ENCODE measurements around the gene ANP32B.
"Not testable (repeated sequence)": the region's sequence is repeated elsewhere in the genome, so short reads cannot be mapped to it uniquely, and the experiment has no call there.

Gene ANP32B

DNA sequence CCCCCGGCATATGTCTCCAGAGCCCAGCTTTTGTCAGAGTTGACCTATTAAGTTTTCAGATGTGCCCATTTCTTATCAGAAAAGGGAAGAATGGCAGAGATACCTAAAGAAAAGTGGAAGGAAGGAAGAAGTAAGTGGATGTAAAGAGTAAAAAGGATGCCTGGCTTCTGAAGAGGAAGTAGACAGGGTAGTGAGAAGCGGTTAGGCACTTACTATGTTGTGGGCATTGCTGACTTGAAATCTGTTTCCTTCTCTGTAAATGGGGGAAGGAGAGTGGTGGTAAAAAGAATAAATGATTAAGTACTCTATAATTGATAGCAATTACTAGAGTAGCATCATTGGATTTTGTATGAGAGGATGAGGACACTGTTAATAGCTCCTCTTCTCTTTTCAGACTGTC lies 9.9 kb downstream of the ANP32B start:
- no peak for DNase-seq (ENCODE audit: low spot score)

DNA sequence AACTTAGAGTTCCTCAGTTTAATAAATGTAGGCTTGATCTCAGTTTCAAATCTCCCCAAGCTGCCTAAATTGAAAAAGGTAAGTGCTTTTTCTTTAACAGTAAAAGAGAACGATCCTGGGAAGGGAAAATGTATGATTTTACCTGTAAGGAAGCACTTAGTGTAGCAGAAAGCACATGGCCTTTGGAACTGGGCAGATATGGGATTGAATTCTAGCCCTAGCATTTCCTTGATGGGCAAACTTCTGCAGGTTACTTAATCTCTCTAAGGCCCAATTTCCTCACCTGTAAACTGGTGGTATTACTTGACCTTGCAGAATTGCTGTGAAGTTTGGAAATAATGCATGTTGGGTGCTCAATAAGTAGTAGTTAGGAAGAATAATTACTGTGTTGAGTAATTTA lies 11.6 kb downstream of the ANP32B start:
- DNase-seq (ENCODE audit: low spot score), result no peak

DNA sequence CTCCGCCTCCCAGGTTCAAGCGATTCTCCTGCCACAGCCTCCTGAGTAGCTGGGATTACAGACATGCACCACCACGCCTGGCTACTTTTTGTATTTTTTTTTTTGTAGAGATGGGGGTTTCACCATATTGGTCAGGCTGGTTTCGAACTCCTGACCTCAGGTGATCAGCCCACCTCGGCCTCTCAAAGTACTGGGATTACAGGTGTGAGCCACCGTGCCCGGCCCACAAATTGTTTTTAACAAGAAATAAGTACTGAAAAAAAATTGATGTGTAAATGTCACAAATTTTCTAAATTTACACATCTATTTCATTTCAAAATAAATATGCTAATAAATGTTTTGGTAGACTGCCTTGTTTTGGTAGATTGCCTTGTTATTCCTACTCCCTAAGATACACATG lies 13.5 kb downstream of the ANP32B start:
- not testable (repeated sequence) for DNase-seq (ENCODE audit: low spot score)

DNA sequence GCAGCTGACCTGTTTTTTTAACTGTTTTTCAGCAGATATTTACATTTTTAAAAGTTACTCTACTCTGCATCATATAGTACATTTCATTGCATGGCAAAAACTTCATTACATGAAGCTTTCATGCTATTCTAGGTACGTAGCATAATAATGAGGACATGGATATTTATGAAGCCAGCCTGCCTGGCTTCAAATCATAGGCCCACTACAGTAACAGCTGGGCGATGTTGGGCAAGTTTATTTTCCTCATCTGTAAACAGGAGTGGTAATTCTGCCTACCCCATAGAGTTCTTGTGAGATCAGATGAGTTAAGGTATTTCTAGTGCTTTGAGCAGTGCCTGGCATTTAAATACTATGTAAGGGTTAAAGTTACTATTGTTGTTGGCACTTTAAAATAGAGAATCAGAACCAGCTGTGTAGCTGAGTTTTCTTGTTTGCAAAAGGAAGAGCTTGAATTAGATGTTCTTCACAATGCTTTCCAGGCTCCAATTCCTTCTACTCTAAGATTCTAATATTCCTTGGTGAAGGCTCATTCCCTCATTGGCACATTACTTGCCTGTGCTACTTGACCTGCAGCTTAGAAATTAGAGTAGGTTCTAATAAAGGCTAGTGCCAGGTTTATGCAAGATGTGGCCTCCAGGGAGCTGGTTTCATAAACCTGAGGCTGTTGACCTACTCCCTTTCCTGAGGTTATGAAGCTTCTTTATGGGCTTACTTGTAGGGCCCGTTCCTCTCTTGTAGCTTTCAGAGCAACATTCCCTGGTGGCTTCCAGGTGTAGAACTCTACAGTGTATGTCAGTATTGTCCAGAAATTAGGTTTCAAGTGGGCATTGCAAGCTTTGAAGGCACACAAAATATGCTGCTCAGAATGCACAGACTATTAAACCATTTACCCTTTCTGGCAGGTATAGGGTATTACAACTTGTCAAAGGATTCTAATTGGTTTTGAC lies 14.5 kb downstream of the ANP32B start:
- no peak for DNase-seq (ENCODE audit: low spot score)

DNA sequence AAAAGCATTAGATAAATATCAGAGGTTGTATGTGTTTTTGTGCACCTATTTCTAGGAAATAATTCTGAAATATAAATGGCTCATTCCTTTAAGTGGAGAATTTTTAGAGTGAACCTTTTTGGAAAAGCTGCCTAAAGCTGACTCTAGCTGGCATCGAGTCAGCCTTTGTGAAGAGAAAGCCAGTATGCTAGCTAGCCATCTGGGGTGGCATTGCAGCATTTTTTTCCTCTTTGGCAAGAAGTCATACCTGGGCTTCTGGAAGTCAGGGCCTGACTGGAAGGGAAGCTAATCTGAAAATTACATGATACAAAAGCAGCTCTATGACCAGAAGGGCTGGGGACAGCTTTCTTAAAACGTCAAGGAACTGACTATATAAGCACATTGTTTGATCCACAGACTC lies 19.7 kb downstream of the ANP32B start:
- no peak for DNase-seq (ENCODE audit: low spot score)

DNA sequence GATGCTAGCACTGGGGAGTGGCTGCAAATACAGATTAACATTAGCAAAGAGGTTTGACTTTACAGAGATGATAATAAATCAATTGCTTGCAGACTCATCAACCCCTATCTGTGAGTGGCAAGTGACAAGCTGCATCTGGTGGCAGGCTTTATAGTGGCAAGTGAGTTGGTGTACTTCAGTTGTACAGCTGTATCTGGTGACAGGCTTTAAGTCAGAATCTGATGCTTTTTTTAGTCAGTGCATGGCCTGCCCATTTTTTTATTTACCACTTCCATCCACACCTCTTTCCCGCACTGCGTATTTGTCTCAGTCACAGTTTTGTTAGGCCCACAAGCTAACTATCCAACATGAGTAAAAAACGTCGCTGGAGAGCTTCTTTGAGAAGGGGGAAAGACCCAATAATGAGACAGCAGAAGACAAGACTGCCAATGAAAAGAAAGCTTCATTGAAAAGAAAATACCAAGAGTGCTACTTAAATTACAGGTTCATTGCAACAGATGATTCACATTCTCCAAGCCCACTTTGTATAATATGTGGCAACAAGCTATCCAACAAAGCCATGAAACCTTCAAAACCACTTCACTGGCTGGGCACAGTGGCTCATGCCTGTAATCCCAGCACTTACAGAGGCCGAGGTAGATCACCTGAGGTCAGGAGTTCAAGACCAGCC lies 23.1 kb downstream of the ANP32B start:
- peak; percentile 37 for DNase-seq (ENCODE audit: low spot score)

DNA sequence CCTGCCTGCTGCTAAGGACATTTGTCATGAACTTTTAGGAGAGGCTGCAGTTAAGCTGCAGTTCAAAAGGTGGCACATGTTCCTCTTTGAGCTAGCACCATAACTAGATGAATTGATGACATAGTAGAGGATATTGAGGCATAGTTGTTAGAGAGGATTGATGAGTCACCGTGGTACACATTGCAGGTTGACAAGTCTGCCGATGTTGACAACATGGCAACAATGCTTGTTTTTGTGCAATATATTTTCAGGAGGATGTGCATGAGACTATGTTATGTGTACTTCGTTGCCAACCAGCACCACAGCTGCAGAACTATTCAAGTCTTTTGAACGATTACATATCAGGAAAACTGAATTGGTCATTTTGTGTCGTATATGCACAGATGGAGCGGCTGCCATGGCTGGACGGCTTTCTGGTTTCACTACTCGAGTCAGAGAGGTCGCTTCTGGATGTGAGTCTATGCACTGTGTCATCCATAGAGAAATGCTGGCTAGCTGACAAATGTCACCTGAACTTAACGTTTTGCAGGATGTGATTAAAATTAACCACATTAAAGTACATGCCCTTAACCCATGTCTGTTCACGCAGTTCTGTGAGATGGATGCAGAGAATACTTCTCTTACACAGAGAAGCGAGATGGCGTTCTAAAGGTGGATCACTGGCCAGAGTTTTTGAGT lies 24.2 kb downstream of the ANP32B start:
- peak; percentile 35 for DNase-seq (ENCODE audit: low spot score)

- DNase-seq (ENCODE audit: low spot score), result no peak
Observed at GRCh38 chr9:98008764-98009163, 25.6 kb downstream of the ANP32B start.

- DNase-seq (ENCODE audit: low spot score), result no peak
Observed at GRCh38 chr9:98009437-98009836, 26.3 kb downstream of the ANP32B start.

DNA sequence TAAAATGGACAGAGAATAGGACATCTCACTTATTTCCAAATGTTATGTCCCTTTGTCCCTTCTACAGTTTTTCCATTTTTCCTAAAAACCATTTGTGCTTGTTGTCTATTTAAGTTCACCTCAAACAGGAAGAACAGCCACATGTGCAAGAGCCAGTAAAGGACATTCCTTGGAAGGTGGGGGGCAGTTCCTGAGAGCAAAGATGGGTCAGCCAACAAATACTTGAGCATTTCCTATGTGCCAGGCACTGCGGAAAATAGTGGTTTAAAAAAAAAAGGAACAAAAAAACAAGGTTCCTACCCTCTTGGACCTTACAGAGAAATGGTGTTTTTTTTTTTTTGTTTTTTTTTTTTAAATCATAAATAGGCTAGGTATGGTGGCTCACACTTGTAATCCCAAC lies 26.8 kb downstream of the ANP32B start:
- DNase-seq (ENCODE audit: low spot score), result no peak

DNA sequence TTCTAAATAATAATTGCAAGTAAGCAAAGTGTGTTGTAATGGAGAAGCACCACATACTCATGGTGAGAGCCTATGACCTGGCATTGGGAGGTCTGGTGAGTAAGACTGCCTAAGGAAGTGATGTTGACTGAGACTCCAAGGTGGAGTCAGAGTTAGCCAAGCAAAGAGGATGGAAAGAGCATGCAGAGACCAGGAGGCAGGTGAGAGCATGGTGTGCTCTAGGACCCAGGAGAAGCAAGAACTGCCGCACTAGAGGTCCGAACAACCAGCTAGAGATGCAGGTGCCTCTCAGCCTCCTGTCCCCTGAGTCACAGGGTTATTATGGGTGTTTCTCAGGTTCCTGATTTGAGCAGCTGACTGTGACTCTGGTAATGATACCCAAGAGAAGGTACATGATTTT lies 27.3 kb downstream of the ANP32B start:
- no peak for DNase-seq (ENCODE audit: low spot score)

DNA sequence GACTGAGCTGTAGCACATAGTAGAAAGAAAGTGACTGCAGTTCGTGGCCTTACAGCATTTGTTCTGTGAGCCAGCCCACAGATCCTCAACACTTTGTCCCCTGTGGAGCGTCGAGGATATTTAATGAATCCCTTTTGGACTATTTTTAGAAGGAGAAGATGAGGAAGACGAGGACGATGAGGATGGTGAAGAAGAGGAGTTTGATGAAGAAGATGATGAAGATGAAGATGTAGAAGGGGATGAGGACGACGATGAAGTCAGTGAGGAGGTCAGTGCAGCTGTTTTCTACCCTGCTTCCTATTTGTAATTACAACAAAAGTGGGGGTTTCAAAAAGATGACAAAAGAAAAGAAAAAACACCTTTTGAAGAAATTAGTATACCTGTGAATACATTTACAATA lies 28.0 kb downstream of the ANP32B start:
- DNase-seq (ENCODE audit: low spot score), result no peak

DNA sequence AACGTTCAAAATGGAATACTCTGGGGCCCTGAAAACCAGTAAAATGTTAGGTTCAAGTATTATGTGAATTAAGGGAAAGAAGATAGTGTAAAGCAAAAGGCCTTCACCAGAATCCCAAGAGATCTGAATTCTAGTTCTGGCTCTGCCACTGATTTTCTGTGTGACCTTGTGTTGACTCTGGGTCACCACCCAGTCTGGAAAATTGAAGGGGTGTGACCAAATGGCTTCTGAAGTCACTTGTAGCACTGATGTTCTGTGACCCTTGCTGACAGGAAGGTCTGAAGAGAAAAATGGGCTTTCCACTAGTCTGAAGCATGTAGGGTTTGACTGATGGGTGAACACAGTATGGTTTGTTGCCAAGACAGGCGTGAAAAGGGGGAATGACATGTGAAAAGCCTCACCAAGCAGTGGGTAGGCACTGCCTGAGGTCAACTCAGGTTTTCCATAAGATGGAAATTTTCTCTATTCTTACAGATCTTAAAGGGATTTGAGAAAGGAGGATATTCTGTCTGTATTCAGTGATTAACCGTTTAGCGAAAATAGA lies 33.1 kb downstream of the ANP32B start:
- no peak for DNase-seq (ENCODE audit: low spot score)

- no peak for DNase-seq (ENCODE audit: low spot score)
Observed at GRCh38 chr9:98017306-98017705, 34.2 kb downstream of the ANP32B start.

- no peak for DNase-seq (ENCODE audit: low spot score)
Observed at GRCh38 chr9:98018347-98018746, 35.2 kb downstream of the ANP32B start.

DNA sequence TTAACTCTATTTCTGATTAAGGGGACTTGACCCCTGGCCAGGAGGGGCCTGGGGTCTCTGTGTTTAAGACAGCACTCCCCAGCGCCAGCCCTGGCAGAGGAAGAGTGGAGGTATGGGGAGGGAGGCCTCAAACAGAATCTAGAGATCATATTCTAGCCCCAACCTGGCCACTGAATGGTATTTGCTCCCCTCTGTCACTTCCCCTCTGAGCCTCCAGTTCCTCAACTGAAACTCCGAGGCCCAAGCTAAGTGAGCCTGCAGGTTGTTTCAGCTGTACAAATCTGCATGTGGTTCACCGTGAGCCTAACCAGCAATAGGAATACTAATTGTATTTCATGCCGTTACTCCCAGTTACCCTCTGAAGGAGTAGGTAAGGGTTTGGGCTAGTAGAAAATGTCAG lies 36.0 kb downstream of the ANP32B start:
- DNase-seq (ENCODE audit: low spot score), result no peak

DNA sequence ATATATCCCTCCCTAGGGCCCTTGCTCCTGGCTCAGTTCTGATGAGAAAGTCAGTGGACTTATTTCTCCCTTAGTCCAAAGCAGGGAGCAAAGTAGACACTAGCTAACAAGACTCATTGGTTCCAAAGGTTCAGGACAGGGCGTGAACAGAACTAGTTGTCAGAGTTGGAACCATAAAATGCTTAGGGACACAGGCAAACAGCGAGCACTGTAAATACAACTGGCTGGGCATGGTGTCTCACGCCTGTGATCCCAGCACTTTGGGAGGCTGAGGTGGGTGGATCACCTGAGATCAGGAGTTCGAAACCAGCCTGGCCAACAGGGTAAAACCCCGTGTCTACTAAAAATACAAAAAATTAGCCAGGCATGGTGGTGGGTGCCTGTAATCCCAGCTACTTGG lies 36.7 kb downstream of the ANP32B start:
- DNase-seq (ENCODE audit: low spot score), result not testable (repeated sequence)

DNA sequence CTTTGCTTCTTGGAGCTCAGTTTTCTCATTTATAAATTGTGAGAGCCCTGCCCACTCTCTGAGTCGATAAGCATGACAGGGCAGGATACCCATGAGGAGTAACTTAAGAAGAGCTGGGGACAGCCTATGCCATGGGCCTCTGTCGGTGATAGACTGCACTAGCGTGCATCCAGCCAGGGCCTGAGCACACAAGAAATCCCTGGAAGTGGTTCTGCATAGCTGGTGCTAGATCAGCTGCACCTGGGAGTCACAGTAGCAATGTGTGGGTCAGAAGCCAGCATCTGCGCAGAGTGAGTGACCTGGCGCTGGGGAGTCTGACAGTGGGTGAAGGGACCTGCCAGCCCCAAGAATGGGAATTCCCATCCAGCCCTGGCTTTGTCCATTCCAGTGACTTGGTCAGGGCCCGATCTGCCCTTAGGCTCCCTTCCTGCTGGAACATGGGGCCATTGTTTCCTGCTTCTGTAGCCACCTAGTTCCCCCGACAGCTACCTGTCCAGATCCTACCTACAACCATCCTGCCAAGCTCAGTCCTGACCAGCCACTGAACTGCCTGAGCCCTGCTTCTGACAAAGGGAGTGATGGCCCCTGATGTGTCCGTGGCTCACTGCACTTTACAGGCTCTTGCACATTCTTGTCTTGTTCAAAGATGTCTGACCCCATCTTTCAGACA lies 37.5 kb downstream of the ANP32B start:
- no peak for DNase-seq (ENCODE audit: low spot score)

DNA sequence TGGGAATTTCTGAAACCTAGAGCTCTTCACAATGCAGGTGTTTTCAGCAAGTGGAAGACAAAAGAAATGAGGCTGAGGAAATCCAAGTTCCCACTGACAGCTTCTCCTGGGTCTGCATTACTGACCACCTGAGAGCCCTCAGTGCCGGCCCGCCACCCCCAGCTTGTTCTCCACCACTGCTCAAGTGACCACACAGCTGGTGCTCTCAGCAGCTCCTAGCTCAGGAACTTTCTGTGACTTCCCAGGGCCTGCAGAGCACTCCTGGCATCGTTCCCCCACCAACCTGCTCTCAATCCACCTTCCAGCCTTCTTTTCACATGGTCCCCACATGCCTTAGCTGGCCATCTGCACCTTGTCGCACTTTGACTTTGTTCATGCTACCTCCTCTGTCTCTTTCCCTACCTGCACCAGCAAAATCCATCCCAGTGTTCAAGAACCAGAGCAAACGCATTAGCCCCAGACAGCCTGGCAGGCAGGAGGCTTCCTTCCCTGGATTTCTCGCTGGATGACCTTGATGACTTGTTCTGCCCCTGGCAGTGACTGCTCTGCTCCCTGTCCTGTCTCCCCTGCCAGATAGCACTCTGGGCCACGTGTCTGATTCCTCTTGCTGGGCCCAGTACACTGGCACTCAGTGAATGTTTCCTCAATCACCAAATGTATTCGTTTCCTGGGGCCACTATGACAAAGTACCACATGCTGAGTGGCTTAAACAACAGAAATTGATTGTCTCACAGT lies 38.3 kb downstream of the ANP32B start:
- no peak for DNase-seq (ENCODE audit: low spot score)

GRCh38 chr9:98022447-98022846 lies 39.3 kb downstream of the ANP32B start:
- DNase-seq (ENCODE audit: low spot score), result no peak

DNA sequence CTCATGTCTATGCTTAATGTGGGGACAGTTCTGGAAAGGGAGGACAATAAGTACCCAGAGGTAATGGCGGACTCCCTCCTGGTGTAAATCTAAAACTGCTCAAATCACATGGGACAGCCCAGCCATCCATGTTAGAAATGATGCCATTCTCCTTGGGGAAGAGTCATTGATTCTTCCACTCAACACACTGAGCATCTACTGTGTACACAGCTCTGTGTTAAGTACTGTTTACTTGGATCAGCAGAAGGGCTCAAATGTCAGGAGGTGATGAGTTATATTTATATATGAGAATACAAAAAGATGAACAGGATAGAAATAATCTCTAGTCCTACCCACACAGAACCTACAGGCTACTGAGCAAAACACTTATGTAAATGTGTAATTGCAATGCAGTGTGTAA lies 41.6 kb downstream of the ANP32B start:
- no peak for DNase-seq (ENCODE audit: low spot score)

All from hematopoietic multipotent progenitor cell treated with erythropoietin and hydrocortisone succinate and interleukin-3 and kit ligand, for 17 days (in vitro differentiated cells).